ENCODE data around the gene EXOC6. TPM values are rescaled to one million over a fixed set of nuclear protein-coding genes. Genes with fewer than 3 reads are reported as not detected.

EXOC6 gene
- total and polyA plus RNA-seq, 2 of the 13 experiments (the other 11 are each of a cell fraction or from before 2014, with no cell fraction given): 22.2 to 29.2 TPM

DNA sequence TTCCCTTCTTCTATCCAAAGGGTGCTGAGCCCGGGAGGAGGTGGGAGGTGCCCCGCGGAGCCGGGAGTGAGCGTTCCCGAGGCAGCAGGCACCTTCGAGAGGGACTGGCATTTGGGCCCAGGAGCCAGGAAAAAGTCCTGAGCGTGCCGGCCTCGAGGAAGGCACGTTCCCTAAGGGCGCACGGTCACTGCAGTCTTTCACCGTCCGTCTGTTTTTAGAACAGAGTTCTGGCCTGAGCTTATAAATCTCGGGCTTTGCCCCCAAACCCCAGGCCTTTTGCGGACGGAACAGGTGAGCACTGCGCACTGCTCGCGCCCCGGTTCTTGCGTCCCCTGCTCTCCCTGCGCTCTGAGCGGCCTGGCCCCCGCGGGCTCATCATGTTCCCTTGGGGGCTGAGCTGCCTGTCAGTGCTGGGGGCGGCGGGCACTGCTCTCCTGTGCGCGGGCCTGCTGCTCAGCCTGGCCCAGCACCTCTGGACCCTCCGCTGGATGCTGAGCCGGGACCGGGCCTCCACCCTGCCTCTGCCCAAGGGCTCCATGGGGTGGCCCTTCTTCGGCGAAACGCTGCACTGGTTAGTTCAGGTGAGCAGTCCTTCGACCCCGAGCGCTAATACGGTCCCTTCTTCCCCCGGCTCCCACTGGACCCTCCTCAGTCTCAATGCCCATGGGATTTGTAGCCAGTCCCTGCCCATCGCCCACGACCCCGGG lies 212.7 kb downstream of the EXOC6 start (continued):
- TF ChIP-seq KAT2B (IDR thresholded peaks at IDR 0.05; ENCODE audit: borderline replicate concordance, low read depth, low read length) (no peak), MAFK (conservative IDR thresholded peaks at IDR 0.05 in 1 of 2, IDR thresholded peaks at IDR 0.05 in 1 of 2; ENCODE audit: low read length in 2 of 2) (no peak), CBX2 (IDR thresholded peaks at IDR 0.05; ENCODE audit: low read depth, low read length) (no peak), CBX2 (CRISPR knock-in tag; IDR thresholded peaks at IDR 0.05; ENCODE audit: low read depth) (no peak), ZNF703 (CRISPR knock-in tag; IDR thresholded peaks at IDR 0.05; ENCODE audit: borderline replicate concordance) (no peak), EP300 (IDR thresholded peaks at IDR 0.05; ENCODE audit: low read depth in 2 of 2, low read length in 2 of 2) (no peak), EP300 (CRISPR knock-in tag; IDR thresholded peaks at IDR 0.05; ENCODE audit: borderline replicate concordance) (no peak)

DNA sequence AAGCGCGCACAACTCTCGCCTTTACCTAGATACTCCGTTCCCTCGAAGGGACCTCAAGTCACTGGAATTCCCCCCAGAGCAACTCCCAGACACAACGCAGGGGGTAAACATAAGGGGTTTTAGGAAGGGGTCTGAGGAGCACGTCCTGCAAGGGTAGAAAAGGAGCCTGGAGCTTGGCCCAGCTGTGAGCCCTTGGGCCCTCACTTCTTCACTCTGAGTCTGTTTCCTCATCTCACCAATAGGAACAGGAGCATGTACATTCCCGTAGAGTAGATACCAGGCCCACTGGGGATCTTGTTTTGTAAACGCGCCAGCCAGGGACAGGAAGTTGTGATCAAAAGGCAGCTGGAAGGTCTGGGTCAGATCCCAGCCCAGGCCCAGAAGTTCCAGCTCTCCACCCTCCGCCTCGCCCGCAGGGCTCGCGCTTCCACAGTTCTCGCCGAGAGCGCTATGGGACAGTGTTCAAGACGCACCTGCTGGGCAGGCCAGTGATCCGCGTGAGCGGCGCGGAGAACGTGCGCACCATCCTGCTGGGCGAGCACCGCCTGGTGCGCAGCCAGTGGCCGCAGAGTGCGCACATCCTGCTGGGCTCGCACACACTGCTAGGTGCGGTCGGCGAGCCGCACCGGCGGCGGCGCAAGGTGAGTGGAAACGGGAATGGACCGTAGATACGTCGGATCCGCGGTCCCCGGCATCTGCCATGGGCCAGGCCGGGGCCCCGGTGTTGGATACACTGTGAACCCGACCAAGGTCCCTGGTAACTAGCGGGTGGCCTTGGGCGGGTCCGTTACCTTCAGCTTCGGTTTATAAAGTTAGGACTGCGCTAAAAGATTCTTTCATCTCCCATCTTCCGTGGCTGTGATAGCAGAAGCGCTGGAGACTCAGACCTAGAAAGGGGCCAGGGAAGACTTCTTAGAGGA lies 213.5 kb downstream of the EXOC6 start:
- no peak for DNase-seq (ENCODE audit: low spot score)
- Histone ChIP-seq H3K36me3 (replicated peaks in 1 of 2; ENCODE audit: control insufficient read depth in 1 of 2, insufficient read depth in 2 of 2, low read length in 2 of 2) (peaks cover 0 to 14% of the 10 kb centered on the region in 2 experiments; a peak in 2 of 5 replicates), H3K9me3 (ENCODE audit: low read length) (no peaks in the 10 kb centered on the region), H3K4me1 (ENCODE audit: insufficient read depth, low read length) (no peaks in the 10 kb centered on the region), H3K4me3 (replicated peaks in 1 of 3; ENCODE audit: insufficient read depth in 1 of 3, low read depth in 2 of 3, low read length in 3 of 3) (no peak overlapping the region), H3K79me2 (ENCODE audit: insufficient read depth, low read length) (no peaks in the 10 kb centered on the region), H3K27ac (ENCODE audit: extremely low read length, insufficient read depth, low read length) (no peak overlapping the region), H3K4me2 (ENCODE audit: low read depth, low read length) (no peak overlapping the region), H3K27me3 (ENCODE audit: control insufficient read depth in 1 of 2, insufficient read depth in 2 of 2, low read length in 2 of 2) (0 out of 5 replicates have a peak, but pooled peaks cover 0 to 6% of the 10 kb centered on the region in 2 experiments), H3K9ac (ENCODE audit: insufficient read depth, low read depth, low read length) (no peak overlapping the region), H2AFZ (ENCODE audit: low read length) (no peak overlapping the region), H4K20me1 (ENCODE audit: insufficient read depth, low read length) (no peaks in the 10 kb centered on the region)
- ATAC-seq: no peak
- no peak for FAIRE-seq
- ChIA-PET CTCF (ENCODE audit: low intra/inter-chr PET ratio, low total read pairs) (no interaction called here), POLR2A (no interaction called here)
- BruUV-seq (replicated peaks): no TSS peak
- WGBS (ENCODE audit: low lambda C conversion rate): 95% methylated on average over 45 of the region's 57 CpGs
- TF ChIP-seq KDM4B (CRISPR knock-in tag; IDR thresholded peaks at IDR 0.05): no peak
- TF ChIP-seq, protein P1, sequence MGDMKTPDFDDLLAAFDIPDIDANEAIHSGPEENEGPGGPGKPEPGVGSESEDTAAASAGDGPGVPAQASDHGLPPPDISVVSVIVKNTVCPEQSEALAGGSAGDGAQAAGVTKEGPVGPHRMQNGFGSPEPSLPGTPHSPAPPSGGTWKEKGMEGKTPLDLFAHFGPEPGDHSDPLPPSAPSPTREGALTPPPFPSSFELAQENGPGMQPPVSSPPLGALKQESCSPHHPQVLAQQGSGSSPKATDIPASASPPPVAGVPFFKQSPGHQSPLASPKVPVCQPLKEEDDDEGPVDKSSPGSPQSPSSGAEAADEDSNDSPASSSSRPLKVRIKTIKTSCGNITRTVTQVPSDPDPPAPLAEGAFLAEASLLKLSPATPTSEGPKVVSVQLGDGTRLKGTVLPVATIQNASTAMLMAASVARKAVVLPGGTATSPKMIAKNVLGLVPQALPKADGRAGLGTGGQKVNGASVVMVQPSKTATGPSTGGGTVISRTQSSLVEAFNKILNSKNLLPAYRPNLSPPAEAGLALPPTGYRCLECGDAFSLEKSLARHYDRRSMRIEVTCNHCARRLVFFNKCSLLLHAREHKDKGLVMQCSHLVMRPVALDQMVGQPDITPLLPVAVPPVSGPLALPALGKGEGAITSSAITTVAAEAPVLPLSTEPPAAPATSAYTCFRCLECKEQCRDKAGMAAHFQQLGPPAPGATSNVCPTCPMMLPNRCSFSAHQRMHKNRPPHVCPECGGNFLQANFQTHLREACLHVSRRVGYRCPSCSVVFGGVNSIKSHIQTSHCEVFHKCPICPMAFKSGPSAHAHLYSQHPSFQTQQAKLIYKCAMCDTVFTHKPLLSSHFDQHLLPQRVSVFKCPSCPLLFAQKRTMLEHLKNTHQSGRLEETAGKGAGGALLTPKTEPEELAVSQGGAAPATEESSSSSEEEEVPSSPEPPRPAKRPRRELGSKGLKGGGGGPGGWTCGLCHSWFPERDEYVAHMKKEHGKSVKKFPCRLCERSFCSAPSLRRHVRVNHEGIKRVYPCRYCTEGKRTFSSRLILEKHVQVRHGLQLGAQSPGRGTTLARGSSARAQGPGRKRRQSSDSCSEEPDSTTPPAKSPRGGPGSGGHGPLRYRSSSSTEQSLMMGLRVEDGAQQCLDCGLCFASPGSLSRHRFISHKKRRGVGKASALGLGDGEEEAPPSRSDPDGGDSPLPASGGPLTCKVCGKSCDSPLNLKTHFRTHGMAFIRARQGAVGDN (CRISPR knock-in tag; IDR thresholded peaks at IDR 0.05): 0 out of 2 replicates have a peak, but pooled peaks have one; percentile 9
- intact Hi-C loops (cut with micrococcal nuclease; ENCODE audit: unreplicated experiment) (no loop called here), in situ Hi-C loops (cut with HindIII; ENCODE audit: extremely low pct_ligation_motif_present, low pct_unique_long_range_greater_than_20kb) (no loop called here)
